ENCODE data around the gene AIG1. TPM values are rescaled to one million over a fixed set of nuclear protein-coding genes. Genes with fewer than 3 reads are reported as not detected.

AIG1 gene
- total RNA-seq, 2 donors from 2014 or later: 41.3 to 67.0 TPM

DNA sequence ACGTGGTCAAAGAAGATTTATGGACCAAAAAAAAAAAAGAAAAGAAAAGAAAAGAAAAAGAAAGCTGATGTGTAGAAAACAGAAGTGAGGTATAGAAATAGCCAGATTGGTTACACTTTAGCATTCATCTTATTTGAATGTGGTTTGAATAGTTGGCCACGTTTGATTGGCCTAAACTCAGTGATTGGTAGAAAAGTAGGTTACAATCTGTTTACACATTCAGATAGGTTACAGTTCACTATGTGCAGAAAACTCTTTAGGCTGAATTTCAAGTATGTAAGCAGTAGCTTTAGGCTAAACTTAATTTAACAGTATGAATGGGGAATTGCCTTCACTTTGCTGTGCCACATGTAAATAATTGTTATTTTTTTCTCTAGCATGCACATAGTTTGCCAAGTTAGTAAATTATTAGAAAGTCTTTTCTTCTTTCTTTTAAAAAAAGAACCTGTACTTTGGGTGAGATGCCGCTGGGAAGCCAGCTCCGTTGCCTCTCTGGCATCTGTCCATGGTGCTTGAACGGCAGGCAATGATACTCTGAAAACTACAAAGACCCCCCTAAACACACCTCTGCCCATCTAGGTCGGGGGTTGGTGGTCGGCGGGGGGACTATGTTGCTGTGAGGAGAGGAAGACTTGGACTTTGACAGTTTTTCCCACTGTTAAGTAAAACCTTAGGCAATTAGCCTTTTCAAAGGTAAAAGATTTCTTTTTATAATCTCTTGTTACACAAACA lies 173.0 kb downstream of the AIG1 start:
- TF ChIP-seq POLR2AphosphoS5 (IDR thresholded peaks at IDR 0.05) (no peak), CTCF (IDR thresholded peaks at IDR 0.05) (no peak), POLR2A (IDR thresholded peaks at IDR 0.05) (no peak)
- Histone ChIP-seq H3K36me3 (no peaks in the 10 kb centered on the region), H3K4me3 (no peak overlapping the region), H3K27ac (no peak overlapping the region), H3K4me1 (replicated peaks) (no peaks in the 10 kb centered on the region), H3K9me3 (no peaks in the 10 kb centered on the region), H3K27me3 (replicated peaks; ENCODE audit: insufficient read depth) (no peaks in the 10 kb centered on the region)
- 15% methylated on average over 8 of the region's 8 CpGs for WGBS
- intact Hi-C loops (cut with DNase I): no loop called here
- no peak for DNase-seq (ENCODE audit: low spot score)

DNA sequence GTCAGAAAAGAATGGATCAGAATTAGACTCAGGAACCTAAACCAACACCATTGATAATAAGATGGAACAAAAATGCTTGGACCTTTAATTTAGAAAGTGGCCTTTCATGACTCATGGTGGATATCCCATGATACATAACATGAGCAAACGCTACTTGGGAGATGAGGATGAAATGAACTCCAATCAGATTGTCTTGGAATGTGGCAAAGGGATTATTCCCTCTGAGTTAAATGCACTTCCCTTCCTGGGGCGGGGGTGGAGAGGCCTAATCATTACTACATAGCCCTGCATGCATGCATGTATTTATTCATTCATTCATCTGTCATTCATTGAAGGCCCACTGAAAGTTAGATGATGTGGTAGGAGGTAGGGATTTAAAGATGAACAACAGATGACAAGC lies 174.0 kb downstream of the AIG1 start:
- intact Hi-C loops (cut with DNase I): no loop called here
- no peaks in the 10 kb centered on the region for H3K36me3 ChIP-seq
- H3K9me3 ChIP-seq: no peaks in the 10 kb centered on the region
- TF ChIP-seq POLR2AphosphoS5 (IDR thresholded peaks at IDR 0.05) (no peak), POLR2A (IDR thresholded peaks at IDR 0.05) (no peak), CTCF (IDR thresholded peaks at IDR 0.05) (no peak)
- no peak for DNase-seq (ENCODE audit: low spot score)
- WGBS: 91% methylated on average over 2 of the region's 2 CpGs
- H3K4me3 ChIP-seq: no peak overlapping the region
- H3K27ac ChIP-seq: no peak overlapping the region
- no peaks in the 10 kb centered on the region for H3K27me3 ChIP-seq (replicated peaks; ENCODE audit: insufficient read depth)
- H3K4me1 ChIP-seq (replicated peaks): no peaks in the 10 kb centered on the region

- TF ChIP-seq POLR2A (IDR thresholded peaks at IDR 0.05) (no peak), POLR2AphosphoS5 (IDR thresholded peaks at IDR 0.05) (no peak), CTCF (IDR thresholded peaks at IDR 0.05) (no peak)
- H3K9me3 ChIP-seq: no peaks in the 10 kb centered on the region
- intact Hi-C loops (cut with DNase I): no loop called here
- WGBS: 71% methylated on average over 16 of the region's 16 CpGs
- no peak overlapping the region for H3K4me3 ChIP-seq
- no peaks in the 10 kb centered on the region for H3K27me3 ChIP-seq (replicated peaks; ENCODE audit: insufficient read depth)
- H3K27ac ChIP-seq: no peak overlapping the region
- no peaks in the 10 kb centered on the region for H3K36me3 ChIP-seq
- H3K4me1 ChIP-seq (replicated peaks): no peaks in the 10 kb centered on the region
- no peak for DNase-seq (ENCODE audit: low spot score)
Measured at GRCh38 chr6:143236151-143236798, 175.6 kb downstream of the AIG1 start.

DNA sequence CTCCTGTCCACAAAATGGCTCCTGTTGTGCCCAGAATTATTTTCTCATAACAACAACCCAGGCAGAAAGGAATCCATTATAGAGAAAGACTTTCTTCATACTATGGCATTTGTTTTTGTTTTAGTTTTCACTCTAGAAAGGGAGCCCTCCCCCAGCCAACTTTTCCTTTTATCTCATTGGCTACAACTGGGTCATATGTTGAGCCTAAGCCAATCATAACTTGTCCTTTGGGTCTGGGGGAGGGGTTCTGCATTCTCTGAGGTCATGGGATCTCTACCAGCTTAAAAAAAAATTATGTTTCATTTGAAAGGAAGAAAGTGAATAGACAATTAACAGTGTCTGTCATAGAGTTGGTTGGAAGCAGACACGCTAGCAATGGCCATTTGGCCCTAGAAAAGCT lies 177.6 kb downstream of the AIG1 start:
- WGBS: 100% methylated on average over 1 of the region's 1 CpG
- Histone ChIP-seq H3K27me3 (replicated peaks; ENCODE audit: insufficient read depth) (no peaks in the 10 kb centered on the region), H3K27ac (no peak overlapping the region), H3K36me3 (no peaks in the 10 kb centered on the region), H3K9me3 (no peaks in the 10 kb centered on the region), H3K4me1 (replicated peaks) (no peaks in the 10 kb centered on the region), H3K4me3 (no peak overlapping the region)
- no peak for TF ChIP-seq POLR2AphosphoS5 (IDR thresholded peaks at IDR 0.05)
- TF ChIP-seq POLR2A (IDR thresholded peaks at IDR 0.05): no peak
- TF ChIP-seq CTCF (IDR thresholded peaks at IDR 0.05): no peak
- no peak for DNase-seq (ENCODE audit: low spot score)
- intact Hi-C loops (cut with DNase I): no loop called here

DNA sequence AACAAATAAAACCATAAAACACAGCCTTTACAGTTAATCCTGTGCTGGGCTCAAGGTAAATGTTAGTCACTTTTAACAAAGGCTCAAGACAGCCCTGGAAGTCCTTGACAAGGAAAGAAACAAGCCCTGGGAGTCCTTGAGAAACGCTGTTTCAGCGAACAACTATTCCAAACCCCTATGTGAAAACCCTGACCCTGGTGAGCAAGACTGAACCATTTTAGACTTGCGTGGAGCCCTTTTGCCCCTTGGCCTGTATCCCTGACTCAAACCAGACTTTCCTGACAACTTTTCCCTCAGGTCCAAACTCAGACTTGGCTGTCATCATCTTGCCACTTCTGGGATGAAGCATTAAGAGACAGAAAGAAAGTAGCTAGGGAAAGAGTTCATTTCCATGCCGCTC lies 180.4 kb downstream of the AIG1 start:
- no peak for DNase-seq (ENCODE audit: low spot score)
- H3K4me1 ChIP-seq (replicated peaks): no peaks in the 10 kb centered on the region
- no peak overlapping the region for H3K4me3 ChIP-seq
- no peaks in the 10 kb centered on the region for H3K36me3 ChIP-seq
- 99% methylated on average over 4 of the region's 4 CpGs for WGBS
- no peaks in the 10 kb centered on the region for H3K27me3 ChIP-seq (replicated peaks; ENCODE audit: insufficient read depth)
- no peaks in the 10 kb centered on the region for H3K9me3 ChIP-seq
- H3K27ac ChIP-seq: no peak overlapping the region
- TF ChIP-seq POLR2AphosphoS5 (IDR thresholded peaks at IDR 0.05) (no peak), POLR2A (IDR thresholded peaks at IDR 0.05) (no peak), CTCF (IDR thresholded peaks at IDR 0.05) (no peak)
- intact Hi-C loops (cut with DNase I): no loop called here
